ENCODE data around the gene PHF12.

Gene PHF12

DNA sequence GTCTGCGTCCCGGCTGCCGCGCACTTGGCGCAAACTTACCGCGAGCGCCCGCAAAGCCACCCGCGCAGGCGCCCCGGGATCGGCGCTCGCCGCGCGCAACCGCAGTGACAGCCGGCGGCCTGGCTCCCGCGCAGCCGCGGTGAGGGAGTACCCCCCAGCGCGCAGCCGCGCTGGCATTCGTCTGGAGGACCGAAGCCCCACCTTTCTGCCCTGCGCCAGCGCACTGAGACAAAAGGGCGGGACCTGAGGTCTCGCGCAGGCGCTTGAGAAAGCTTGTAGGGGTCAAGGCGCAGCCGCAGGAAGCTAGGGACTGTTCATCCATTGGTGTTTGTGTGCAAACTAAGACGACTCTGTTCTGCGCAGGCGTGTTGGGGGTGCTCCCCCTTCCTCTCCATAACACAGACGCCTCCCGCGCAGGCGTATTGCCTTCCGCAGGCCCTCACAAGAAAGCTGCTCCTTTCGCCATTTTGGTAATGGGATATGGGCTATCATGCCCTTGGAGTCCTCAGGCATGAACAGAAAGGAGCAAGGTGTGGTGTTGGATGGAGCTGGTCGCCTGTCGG, at the start of gene PHF12:
Gene PHF12, minus strand, starts transcription at position 91 of the 563 bp plus-strand sequence. CDS start 558 bp downstream, outside the sequence.
- DNase-seq, result peak; percentile 100

DNA sequence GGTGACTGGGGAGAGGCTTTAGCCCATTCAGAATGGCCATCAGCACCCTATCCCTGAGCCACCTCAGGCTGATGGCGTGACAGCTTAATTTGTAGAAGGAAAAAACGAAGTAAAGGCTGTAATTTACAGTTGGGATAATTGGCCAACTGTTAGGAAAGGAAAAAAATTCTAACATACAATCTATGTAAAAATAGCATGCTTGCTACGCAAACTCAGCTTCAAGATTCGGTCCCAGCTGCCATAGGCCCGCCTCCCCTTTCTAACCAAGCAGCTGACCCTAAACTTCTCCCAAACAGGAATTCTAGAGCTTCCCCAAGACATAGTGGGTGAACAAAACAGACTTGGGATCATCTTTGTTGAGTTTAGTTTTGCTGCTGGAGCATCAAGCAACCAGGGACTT, 49.7 kb upstream of the PHF12 start:
- no peak for DNase-seq

DNA sequence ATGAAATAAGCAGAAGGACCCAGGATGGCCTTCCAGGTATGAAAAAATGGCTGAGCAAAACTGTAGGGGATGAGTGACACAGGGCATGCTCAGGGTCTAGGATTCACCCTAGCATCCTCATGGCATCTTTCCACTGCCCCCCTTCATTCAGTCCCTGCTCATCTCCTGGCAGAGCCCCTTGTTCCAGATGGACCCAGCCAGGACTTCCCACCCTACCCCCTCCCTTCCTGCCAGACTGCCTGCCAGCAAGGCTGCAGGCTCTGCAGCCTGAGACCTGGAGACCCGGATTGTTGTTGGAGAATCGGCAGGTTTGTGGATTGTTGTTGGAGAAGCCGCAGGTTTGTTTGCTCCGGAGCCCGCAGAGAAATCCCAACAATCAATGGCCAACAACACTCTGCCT, 47.9 kb upstream of the PHF12 start:
- DNase-seq, result no peak

DNA sequence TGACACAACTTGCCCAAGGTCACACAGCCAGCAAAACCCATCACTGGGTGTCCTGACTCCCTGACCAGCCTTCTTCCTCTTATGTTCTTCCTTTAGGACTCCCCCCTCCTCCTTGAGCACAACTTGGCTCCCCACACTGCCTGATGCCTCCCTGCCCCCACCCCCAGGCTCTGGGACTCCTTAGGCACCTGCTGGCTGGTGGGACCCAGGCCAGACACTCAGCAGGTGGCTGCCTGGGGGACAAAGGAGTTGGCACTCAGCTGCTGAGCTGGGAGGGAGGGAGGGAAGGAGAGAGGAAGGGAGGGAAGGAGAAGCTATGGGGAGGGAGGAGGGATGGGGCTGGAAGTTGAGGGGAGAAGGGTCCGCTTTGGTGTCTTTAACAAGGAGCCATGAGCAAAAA, 46.5 kb upstream of the PHF12 start:
- DNase-seq, result no peak

DNA sequence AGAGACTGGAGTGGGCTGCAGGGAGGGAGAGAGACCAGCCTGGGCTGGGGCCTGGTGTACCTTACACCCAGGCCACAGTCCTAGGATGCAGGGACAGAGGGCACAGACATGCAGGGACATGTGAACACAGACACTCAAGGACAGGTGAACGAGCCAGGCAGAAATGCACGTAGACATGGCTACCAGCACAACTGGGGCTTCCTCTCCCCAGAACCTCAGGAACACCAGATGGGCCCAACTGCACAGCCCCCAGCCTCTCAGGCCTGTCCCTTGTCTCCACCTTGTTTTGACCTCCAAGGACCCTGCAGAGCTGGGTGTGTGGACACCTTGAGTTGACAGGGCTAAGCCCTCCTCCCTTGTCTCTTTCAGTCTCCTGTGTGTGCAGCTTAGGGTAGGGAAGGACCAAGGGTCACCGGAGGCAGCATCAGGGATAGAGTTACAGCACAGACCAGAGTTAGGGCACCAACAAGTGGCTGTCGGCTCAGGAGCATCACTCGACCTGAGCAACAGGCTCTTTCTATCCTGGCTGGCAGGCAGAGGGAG, 45.3 kb upstream of the PHF12 start:
- DNase-seq, result no peak

DNA sequence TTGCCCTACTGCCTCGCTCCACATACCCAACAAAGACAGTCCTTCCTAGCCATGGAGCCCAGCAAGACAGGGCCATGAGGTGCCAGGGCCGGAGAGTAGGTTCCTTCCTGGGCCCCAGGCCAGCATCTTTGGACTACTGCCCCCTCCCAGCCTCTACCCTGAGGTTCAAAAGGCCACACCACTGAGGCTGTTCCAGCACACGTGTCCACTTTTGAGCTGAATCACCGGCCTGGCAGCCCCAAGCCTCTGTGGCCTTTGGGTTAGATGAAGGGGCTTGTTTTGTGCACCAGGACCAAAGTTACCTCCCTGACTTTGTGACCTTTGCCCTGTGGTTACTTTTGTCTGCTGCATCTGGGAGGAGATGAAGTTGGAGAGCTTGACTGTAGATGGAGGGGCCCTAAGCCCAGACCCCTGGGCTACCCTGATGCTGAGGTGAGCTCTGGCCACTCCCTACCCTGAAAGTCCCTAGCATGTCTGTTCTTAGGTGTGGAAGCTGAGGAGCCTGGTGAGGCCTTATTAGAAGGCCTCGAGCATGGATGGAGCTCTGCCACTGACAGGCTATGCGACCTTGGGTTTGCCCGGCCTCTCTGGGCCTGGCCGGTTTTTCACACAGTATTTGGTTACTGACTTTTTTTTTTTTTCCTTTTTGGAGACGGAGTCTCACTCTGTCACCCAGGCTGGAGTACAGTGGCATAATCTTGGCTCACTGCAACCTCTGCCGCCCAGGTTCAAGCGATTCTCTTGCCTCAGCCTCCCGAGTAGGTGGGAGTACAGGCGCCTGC, 42.5 kb upstream of the PHF12 start:
- DNase-seq, result no peak

DNA sequence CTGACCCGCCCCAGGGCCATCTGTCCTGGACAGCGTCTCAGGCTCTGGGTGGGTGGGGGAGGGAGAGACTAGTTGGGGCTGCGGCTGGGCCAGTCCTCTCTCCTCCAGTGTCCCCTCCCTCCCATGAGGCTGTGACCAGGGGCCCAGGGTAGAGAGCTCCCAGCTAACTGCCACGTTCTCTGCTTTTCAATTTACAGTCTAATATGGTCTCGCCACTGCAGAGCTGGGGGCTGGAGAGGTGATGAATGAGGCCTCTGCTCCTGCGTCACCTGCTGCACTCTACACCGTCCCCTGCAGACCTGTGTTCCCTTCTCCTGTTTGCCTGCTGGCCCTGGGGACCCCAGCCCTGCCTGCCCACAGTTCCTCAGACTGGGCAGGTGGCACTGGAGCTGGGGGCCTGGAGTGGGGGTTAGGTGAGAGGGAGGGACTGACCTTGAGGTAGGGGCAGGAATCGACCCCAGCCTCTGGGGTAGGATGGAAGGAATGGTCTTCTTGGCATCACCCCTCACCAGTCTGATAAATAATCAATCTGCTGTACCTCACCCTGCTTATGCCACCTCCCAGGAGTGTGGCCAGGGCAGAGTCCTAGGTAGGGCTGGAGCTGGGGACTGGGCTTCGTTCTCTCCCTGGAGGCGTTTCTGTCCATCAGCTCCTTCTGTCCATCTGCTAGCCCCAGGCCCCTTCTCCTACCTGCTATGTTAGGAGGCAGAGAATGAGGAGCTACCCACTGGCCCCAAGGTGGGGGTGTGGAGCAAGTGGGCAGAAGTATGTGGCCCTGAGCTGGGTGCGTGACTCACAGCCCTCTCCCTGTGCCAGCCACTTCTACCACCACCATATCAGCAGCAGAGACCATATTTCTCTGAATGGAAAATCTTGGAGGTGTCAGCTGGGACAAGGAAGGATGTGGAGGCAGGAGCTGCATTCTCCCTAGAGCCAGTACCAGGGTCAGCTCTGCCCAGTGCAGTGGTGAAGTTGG, 41.6 kb upstream of the PHF12 start:
- no peak for DNase-seq

DNA sequence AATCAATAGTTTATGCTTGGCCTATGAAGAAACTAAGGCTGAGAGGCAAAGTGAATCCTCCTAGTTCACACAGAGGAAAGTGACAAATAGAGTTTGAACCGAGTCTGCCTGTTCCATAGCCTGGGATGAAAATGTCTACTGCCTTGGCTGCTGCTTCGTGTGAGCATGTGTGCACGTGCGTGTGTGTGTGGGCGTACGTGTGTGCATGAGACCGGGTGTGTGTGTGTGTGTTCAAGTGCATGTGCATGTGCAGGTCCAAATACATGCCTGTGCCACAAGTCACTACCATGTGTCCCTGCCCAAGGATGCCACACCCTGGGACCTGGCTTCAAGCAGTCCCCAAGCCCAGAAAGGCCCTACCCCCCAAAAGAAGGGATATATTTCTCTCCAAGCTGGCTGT, 40.9 kb upstream of the PHF12 start:
- DNase-seq, result no peak

DNA sequence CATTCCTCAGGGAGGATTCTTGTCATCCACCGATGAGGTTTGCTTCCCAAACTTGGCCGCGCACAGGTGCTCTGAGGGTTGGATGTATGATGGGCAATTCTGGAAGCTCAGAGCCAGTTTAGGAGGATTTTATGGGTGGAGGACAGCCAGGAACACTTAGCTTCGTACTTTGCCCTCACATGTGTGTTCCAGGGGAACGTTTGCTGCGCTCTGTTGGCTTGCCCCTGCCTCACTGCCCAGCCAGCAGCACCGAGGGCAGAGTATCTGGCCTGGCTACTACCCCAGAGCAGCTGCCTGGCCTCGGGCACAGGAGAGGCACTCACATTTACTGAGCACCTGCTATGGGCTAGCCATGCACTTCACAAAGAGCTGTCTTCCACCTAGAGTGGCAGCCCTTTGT, 40.5 kb upstream of the PHF12 start:
- no peak for DNase-seq

DNA sequence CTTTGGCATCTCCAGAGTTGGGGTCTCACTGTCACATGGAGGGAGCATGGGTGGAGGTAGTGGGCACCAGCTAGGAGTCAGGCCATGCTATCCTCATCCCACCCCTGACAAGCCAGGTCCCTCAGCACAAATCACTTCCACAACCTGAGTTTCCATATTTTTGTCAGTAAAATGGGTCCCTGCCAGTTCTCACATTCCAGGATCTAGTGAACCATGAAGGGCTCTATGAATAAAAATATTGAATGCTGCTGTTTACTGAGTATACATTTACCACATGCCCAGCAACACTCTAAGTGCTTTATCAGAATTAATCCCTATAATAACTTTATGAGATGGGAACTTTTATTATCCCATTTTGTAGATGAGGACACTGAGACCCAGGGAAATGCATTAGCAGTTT, 37.7 kb upstream of the PHF12 start:
- no peak for DNase-seq

DNA sequence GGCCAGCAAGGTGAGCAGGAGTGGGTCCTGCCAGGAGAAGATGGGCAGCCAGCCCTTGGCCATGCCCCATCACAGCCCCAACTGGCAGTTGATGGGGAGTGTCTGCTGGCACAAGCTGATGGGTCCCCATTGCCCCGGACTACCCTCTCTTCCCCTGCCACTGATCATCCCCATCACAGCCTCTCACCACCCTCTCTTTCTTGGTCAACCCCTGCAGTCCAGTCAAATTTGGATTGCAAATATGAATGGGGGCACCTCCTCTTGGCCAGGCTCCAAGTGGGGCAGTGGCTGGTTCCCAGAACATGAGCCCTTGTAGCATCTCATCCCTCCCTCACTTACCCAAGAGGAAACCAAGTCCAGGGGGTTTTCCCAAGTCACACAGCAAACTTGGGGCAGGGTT, 37.2 kb upstream of the PHF12 start:
- DNase-seq, result no peak

DNA sequence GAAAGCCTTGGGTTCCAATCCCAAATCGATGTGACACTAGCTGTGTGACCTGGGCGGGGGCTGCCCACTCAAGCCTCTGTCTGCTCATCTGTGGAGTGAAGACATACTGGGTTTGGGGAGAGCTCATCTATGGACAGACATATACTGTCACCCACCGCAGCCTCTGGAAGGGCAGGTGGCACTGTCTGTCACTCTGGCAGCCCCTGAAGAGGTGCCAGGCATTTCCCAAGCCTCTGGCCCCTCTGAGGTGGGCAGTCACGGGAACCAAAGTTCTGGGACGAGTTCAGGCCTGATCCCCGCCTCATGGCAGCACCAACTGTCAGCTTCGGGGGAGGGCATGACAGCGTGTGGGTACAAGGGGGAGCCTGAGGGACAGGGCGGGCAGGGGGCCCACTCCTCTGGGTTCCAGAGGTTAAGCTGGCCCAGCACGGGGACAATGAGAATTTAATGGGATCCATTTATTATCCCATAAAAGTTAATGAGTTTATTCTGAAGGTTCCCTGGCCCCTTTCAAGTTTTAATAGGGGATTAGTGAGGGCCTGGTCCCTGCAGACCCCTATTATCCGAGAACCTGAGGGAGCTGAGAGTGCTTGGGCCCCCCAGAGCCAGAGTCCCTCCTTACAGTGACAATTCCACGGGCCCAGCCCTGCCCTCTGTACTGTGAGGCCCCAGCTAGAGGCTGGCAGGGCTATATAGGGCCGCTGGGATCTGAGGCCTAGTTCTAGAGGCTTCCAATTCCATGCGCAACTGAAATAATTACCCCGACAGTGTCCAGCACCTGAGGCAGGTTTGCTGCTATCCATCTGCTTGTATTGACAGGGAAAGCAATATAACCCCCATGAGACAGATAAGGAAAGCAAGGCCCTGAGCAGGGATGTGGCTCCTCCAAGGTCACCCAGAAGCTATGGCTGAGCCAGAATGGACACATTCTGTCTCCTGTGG, 35.7 kb upstream of the PHF12 start:
- no peak for DNase-seq

DNA sequence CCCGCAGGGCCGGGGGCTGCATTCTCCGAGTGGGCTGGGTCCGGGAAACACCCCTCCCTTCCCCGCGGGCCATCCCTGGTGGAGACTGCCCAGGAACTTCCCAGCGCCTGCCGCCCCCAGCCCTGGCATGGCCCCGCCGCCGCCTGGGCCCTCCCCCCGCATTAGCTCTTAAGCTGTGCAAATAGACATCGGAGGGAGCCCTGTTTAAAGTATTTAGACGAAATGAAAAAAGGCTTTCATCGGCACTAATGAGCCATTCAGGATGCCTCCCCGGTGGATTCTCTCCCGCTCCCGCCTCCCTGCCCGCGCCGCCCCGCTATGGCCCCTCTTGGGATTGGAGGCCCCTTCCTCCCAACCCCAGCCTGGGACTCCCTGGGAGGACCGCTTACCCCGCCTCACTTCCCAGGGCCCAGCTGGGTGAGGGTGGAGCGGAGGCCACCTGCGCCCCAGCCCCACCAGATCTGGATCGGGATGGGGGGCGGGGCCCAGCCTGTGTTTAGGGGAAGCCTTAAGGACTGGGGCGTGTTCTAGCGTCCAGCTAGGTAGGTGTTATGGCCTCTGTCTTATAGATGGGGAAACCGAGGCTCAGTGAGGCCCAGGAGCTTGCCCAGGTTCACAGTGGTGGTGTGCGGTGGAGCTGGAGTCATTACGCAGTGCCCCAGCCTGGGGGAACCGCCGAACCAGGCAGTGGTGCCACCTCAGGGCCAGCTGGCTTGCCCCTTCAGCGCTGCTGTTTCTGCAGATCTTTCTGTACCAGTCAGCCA, 34.8 kb upstream of the PHF12 start:
- DNase-seq, result no peak

DNA sequence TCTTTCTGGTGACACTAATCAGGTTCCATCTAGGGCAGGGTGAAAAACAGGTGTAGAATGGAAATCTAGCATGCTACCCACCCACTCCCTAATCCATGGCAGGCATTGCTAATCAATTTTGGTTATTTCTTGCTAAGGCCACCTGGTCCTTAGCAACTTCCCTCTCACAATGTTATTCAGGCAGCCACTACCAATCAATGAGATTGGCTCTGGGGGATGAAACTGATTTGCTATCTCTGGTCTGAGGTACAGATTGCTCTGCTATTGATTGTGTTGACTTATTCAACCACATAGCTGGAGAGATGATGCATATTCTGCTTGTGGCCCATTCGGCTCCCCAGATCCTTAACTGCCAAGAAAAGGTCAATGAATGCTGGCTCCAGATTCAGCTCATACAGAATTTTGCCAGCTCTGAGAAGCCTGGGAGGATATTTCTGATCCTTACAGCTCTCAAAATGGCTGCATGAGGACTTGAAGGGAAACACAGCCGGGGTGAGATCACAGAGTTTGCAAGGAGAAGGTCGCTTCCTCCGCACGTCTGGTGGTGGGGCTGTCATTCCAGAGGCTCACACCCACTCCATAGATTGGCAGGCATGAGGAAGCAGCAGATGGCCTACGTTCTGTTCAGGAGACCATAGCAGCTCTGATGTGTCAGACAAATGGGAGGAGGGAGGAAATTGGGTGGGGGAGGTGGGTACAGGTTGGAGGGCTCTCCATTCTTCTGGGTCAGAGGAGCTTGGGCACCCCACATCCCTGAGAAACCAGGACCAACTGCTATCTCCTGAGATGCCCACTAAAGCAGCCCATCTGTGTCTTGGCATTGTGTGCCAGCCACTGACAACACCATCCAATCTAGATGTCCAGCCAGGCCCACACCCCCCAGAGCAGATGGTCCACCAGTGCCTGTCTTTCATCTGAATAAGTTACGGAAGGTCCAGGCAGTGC, 32.2 kb upstream of the PHF12 start:
- peak; percentile 98 for DNase-seq

DNA sequence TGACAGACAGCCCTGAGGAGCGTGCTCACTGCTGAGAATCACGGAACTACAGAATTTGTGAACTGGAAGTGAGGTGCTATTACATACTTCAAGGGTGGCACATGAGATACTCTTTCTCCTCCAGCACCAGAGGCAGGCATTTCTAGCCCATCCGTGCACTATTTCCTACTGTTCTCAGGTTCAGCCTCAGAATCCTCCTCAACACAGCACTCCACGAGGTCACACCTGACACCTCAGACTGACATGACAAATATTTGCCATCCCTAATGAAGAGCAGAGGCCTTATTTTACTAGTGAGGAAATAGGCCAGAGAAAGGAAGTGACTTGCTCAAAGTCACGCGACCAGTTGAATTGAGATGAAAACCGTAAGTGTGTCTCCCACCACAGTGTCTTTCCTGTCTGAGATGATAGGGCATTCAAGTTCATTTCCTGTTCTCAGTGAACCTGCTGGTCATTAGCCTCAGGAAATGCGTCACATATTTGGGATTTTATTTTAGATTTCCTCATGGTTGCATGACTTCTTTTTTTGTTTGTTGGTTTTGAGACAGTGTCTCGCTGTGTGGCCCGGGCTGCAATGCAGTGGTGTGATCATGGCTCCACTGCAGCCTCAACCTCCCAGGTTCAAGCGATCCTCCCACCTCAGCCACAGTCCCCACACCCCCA, 30.9 kb upstream of the PHF12 start:
- DNase-seq, result no peak

DNA sequence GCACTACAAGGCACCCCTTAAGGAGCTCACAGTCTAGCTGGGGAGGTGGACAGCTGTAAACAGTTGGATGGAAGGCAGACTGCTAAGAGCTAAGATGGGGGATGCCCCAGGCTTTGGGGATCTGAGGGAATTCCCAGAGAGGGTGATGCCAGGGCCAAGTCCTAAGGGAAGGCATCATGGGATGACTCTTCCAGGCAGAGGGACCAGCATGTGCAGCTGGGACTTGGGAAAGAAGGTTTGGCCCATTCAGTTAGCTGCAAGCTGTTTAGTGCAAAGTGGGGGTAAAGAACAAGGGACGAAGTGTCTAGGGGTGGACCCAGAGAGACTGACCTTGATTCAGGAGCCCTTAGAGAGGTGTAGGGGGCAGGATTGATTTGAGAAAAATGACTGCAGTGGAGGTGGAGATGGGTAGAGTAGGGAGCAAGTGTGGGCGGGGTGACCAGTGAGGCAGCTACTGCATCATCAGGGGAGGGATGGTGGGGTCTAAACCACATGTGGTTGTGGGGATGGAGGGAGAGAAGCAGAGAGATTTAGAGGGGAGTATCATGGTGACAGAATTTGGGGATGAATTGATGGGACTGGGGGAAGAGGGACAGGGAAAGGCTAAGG, 27.1 kb upstream of the PHF12 start:
- DNase-seq, result no peak

DNA sequence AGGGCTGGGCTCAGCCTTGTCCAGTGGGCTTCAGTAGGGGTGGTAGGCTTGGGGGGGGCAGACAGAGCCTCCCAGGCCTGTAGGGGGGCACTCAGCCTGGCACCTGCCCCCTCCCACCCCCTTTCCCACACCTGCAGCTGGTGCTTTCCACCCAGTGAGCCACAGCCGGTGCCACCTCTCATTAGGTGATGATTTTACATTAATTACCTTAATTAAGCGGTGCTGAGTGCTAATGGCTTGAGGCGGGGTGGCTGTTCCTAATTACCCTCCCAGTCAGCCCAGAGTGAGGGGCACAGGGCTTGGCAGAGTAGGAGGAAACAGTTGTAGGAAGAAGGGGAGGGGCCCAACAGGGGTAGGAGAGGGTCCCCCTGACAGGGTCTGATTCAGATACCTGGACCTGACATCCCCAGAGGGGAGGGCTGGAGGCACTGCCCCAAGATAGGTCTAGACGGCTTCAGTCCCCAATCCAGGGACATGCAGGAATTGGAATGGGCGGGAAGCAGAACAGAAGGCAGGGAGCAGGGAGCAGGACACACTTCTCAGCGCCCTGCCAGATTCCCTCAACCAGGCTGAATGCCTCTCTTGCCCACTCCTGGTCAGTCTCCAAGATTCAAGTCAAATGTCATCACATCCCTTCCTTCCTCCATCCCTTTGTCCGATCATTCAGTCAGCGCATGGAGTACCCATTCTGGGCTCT, 26.5 kb upstream of the PHF12 start:
- no peak for DNase-seq

DNA sequence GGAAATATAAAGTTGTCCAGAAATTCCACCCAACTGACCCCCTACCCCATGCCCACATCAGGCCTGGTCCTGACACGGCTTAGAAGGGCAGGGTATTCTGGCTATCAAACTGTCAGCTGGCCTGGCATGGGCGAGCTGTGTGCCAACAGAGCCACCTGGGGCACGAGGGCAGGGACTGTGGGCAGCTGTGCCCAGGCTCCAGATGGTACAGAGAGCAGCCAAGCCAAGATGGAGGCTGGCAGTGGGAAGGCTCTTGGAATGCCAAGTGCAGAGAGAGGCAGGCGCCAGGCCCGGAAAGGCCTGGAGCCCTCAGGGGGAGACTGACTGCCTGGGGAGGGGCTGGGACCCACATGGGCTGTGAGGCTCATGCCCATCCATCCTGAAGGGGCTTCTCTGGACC, 24.3 kb upstream of the PHF12 start:
- no peak for DNase-seq

DNA sequence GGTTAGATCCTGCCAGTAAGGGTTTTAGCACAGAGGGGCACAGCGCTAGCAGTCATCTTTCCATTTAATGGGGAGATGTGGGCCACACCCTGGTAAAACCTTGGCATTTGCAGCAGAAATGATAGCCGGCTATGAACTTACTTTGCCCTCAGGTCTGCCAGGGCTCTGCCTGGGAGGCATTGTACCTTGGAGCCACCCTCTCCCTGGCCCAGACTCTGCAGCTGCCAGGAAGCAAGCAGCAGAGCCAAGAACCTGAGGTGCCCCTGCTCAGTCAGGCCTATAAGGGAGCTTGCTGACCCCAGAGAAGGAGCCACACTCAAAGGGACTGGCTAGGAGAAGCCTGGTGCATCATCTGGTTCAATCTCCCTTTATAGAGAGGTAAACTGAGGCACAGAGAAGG, 23.7 kb upstream of the PHF12 start:
- no peak for DNase-seq
